ENCODE results near the gene CXXC5.

Gene CXXC5

DNA sequence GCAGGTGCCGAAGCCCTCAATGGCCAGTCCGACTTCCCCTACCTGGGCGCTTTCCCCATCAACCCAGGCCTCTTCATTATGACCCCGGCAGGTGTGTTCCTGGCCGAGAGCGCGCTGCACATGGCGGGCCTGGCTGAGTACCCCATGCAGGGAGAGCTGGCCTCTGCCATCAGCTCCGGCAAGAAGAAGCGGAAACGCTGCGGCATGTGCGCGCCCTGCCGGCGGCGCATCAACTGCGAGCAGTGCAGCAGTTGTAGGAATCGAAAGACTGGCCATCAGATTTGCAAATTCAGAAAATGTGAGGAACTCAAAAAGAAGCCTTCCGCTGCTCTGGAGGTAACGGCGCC lies 32.9 kb downstream of the CXXC5 start:
- CTCF ChIA-PET, result interaction anchor here (17.8 kb wide), 1 partner anchor 45 kb away, joined by 288 read pairs; no protein-coding TSS in a partner anchor
- TF ChIP-seq, protein P1, sequence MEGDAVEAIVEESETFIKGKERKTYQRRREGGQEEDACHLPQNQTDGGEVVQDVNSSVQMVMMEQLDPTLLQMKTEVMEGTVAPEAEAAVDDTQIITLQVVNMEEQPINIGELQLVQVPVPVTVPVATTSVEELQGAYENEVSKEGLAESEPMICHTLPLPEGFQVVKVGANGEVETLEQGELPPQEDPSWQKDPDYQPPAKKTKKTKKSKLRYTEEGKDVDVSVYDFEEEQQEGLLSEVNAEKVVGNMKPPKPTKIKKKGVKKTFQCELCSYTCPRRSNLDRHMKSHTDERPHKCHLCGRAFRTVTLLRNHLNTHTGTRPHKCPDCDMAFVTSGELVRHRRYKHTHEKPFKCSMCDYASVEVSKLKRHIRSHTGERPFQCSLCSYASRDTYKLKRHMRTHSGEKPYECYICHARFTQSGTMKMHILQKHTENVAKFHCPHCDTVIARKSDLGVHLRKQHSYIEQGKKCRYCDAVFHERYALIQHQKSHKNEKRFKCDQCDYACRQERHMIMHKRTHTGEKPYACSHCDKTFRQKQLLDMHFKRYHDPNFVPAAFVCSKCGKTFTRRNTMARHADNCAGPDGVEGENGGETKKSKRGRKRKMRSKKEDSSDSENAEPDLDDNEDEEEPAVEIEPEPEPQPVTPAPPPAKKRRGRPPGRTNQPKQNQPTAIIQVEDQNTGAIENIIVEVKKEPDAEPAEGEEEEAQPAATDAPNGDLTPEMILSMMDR (IDR thresholded peaks at IDR 0.05; ENCODE audit: control extremely low read depth, extremely low read depth, low read depth, missing control alignments), result no peak

DNA sequence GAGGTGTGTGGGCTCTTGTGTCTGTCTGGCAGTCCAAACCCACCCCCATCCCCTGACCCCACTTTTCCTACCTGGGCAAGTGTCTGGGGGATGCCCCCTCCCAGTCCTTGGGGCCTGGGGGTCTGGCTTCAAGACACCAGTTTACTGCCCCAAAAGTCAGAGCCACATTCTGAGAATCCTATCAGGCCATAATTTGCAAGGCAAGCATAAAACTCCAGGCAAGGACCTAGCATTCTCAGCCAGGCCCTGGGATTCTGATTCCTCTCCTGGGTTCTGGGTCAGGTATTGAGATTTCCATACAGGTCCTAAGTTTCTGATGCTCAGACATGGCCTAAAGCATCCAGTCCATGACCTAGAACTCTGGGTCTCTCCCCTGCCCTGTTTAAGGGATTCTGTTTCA lies 33.3 kb downstream of the CXXC5 start:
- ChIA-PET POLR2A (interaction anchor here (0.6 kb wide), 1 partner anchor 736 kb away, joined by 4 read pairs; no protein-coding TSS in a partner anchor), CTCF (interaction anchor here (17.8 kb wide), 1 partner anchor 46 kb away, joined by 288 read pairs; no protein-coding TSS in a partner anchor)
- DNase-seq (ENCODE audit: extremely low spot score), result no peak
- TF ChIP-seq, protein P1 (IDR thresholded peaks at IDR 0.05; ENCODE audit: control extremely low read depth, extremely low read depth, low read depth, missing control alignments), result no peak

More for the DNA sequence above, 32.9 kb downstream of the CXXC5 start:
- DNase-seq (ENCODE audit: extremely low spot score), result no peak
- POLR2A ChIA-PET, result interaction anchor here (0.6 kb wide), 1 partner anchor 737 kb away, joined by 4 read pairs; no protein-coding TSS in a partner anchor

DNA sequence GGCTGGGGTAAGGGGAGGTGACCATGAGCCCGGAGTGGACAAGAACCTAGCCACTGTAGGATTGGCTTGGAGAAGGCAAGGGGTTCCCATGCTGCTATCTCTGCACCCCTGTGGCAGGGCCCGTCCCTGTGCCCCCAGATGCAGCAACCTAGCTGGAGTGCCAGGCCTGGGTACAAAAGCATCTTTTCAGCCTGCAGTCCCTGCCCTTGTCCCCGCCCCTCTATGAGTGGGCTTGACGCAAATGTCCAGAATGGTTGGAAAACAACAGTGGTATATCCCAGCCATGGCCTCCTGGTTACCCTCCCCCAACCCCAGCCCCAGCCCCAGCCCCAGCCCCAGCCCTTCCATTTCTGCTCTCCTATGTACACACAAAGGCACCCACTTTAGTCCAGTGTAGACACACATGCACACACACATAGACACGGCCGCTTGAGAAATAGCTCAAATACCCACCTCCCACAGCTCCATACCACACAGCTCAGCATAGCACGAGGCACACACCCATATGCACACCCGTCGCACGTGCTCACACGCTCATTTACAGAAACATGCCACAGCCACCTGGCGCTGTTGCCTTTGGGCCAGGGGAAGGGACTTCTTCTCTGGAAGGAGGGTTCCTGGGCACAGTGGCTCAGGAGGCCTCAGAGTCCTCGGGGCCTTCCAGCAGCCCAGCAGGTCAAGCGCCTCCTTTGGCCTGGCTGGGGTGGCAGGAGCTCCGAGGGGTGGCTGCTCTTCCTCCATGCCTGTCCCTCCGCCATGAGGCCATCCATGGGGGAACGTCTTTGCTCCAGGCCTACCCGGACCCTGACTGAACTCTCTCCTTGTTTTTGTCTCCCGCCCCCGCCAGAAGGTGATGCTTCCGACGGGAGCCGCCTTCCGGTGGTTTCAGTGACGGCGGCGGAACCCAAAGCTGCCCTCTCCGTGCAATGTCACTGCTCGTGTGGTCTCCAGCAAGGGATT lies 34.1 kb downstream of the CXXC5 start:
- POLR2A ChIA-PET, result interaction anchor here (0.7 kb wide), 1 partner anchor 26 kb away, joined by 5 read pairs; no protein-coding TSS in a partner anchor
- CTCF ChIA-PET, result interaction anchor here (17.8 kb wide), 1 partner anchor 47 kb away, joined by 288 read pairs; no protein-coding TSS in a partner anchor
- DNase-seq (ENCODE audit: extremely low spot score), result no peak
- TF ChIP-seq, protein P1 (IDR thresholded peaks at IDR 0.05; ENCODE audit: control extremely low read depth, extremely low read depth, low read depth, missing control alignments), result no peak

DNA sequence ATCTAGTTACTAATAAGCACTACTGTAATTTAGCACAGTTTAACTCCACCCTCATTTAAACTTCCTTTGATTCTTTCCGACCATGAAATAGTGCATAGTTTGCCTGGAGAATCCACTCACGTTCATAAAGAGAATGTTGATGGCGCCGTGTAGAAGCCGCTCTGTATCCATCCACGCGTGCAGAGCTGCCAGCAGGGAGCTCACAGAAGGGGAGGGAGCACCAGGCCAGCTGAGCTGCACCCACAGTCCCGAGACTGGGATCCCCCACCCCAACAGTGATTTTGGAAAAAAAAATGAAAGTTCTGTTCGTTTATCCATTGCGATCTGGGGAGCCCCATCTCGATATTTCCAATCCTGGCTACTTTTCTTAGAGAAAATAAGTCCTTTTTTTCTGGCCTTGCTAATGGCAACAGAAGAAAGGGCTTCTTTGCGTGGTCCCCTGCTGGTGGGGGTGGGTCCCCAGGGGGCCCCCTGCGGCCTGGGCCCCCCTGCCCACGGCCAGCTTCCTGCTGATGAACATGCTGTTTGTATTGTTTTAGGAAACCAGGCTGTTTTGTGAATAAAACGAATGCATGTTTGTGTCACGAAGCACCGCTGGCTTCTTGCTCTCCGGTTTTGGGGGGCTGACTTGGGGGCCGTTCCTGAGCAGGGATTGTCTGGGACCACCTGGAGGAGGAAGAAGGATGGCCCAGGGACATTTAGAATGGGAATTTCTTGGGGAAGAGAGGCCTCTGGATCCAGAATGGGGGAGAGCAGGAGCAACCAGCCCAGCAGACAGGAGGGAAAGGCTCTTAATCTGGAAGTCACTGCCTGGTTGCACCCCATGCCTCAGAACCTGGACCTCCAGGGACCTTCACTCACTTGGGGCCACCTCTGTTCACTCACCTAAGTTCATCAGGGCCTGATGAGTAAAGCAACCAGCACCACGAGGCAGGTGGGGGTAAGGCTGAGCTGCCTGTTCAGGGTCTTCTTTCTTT lies 35.4 kb downstream of the CXXC5 start:
- DNase-seq (ENCODE audit: extremely low spot score), result no peak
- ChIA-PET POLR2A (interaction anchor here (0.6 kb wide), 1 partner anchor 33 kb away, joined by 3 read pairs; no protein-coding TSS in a partner anchor), CTCF (interaction anchor here (1.6 to 17.8 kb wide), 4 partner anchors 10 to 261 kb away, joined by 3 to 288 read pairs (median 5); no protein-coding TSS in a partner anchor)
- TF ChIP-seq, protein P1 (IDR thresholded peaks at IDR 0.05; ENCODE audit: control extremely low read depth, extremely low read depth, low read depth, missing control alignments), result no peak

DNA sequence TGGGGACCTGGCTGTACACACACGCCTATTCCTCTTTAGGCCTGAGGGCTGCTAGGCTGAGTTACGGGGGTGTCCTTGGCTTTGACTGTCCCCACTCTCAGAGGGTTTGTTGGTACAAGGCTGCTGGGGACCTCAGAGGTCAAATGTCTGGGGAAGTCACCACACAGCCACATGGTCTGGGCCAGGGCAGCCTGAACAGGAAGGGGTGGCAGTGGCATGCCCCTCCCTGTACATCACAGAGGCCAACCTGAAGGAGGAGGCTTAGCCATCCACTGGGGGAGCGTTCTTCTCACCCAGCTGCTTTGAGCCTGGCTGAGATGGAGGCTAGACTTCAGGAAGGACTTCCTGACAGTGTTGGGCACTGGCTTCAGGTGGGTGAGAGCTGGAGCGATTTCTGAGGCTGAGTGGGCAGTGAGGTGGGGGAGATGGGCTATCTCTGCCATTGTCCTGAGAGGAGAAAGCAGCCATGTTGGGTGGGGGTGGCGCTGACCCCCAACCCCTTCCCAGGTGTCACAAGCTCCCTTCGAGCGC lies 36.3 kb downstream of the CXXC5 start:
- TF ChIP-seq, protein P1 (IDR thresholded peaks at IDR 0.05; ENCODE audit: control extremely low read depth, extremely low read depth, low read depth, missing control alignments), result no peak
- ChIA-PET POLR2A (no interaction called here), CTCF (interaction anchor here (1.6 to 17.8 kb wide), 4 partner anchors 9 to 262 kb away, joined by 3 to 288 read pairs (median 5); no protein-coding TSS in a partner anchor)
- DNase-seq (ENCODE audit: extremely low spot score), result no peak

All from GM10248 (cell line).